Measurements from ENCODE around the gene ADAMTSL3. TPM values are rescaled to one million over a fixed set of nuclear protein-coding genes. Genes with fewer than 3 reads are reported as not detected.

The ADAMTSL3 gene
- polyA plus RNA-seq, 10 donors = 33.3 to 73.3 (median 52.2) TPM

DNA sequence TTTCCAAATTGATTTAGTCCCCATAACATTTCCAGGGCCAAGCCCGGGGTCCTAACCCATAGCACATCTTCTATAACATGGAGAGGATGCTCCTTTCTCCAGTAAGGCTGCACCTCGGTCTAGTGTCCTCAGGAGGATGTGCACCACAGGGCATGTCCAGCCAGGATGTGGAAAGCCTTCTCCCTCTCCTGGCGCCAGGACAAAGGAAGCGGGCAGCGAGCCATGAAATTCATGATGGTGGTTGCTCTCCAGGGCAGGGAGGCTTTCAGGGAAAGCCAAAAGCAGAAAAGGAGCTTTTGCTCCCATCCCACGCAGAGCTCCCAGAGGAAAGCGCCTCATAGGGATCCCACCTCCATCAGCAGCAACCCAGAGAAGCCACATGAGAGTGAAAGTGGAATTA is 220.0 kb downstream of the ADAMTSL3 start:
- no peak for DNase-seq

DNA sequence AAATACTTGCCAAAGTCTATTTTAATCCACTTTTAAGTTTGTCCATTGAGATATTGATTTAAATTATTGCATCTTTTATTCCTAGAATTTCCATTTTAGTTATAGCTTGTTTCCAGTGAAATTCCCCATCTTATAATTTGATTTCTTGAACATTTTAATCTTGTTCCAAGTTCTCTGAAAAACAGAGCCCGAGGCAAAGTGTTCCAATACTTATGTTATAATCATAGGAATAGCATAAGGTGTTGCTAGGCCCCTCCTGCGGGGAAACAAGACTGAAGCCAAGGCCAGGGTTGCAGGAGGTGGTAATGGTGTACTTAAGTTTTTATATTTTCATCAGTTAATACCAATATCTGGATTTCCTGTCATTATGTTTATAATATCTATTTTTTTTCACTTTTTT is 226.6 kb downstream of the ADAMTSL3 start:
- DNase-seq = peak in 1 of 3 donors; percentile 28

- no peak for DNase-seq
These were observed 227.2 kb downstream of the ADAMTSL3 start for GRCh38 chr15:83881156-83881555.

DNA sequence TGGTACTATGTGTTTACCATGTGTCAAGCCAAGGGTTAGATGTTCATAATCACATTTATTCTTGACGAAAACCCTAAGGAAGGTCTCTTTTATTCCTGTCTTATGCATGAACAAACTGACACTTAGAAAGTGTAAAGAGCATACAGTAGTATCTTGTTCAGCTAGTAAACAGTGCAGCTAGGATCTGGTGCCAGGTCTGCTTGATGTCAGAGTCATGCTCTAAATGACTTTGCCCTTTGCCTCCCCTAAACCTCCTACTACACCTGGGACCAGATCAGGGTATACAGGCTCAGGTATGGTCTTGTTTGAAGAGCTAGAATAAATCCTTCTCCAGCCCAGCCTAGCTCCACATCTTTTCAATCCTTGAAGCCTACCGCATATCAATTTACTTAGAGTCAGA is 232.4 kb downstream of the ADAMTSL3 start:
- DNase-seq = no peak

GRCh38 chr15:83887404-83887803 is 233.5 kb downstream of the ADAMTSL3 start:
- DNase-seq = no peak

GRCh38 chr15:83887961-83888360 is 234.0 kb downstream of the ADAMTSL3 start:
- DNase-seq = no peak

DNA sequence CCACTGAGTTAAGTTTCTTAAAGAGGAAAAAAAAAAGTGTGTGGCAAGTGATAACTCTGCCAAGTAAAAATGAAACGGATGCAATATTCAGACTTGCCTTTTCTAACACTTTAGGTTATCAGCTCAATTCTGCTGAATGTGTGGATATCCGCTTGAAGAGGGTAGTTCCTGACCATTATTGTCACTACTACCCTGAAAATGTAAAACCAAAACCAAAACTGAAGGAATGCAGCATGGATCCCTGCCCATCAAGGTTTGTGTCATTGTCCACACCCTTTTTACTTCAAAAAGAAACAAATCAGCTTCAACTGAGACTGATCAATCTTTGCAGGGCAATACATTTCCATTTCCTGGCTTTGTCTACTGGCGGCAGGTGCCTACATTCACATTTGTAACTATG is 236.1 kb downstream of the ADAMTSL3 start:
- no peak for DNase-seq

DNA sequence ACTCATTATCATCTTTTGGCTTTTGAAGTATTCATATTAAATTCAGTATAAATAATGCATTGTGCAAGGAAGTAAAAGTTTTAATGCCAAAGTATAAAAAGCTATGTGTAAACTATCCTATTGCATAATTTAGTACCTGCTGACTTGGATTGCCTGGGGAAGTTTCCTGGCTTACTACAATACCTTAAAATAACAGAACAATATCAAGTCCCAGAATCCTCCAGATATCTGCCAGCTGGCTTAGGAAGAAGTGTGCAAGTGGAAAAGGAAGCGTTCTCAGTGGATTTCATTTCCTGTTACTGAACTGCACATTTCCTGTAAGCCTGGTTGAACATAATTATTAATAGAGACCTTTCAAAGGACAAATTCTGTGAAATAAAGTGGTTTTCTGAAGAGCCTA is 236.7 kb downstream of the ADAMTSL3 start:
- DNase-seq = peak; percentile 65 to 90 (median 81)

GRCh38 chr15:83892498-83892897 is 238.6 kb downstream of the ADAMTSL3 start:
- DNase-seq = no peak

- no peak for DNase-seq
These were observed 239.4 kb downstream of the ADAMTSL3 start for GRCh38 chr15:83893308-83893707.

- no peak for DNase-seq
These were observed 243.1 kb downstream of the ADAMTSL3 start for GRCh38 chr15:83897037-83897436.

DNA sequence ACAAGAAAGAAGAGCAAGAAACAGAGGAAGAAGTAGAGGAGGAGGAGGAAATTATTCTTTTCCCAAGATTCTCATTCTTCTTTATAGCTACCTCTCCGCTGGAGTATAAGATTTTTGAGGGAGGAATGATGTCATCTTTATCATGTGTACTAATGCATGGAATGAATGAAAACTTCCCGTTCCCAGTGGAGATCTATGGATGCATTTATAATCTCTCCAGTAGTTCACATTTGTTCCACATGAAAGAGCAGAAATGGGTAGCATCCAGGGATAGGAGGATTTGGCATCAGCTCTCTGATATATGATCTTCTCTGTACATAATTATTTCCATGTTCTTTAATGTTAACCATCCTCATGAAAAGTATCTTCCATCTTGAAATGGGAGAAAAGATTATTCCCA is 244.4 kb downstream of the ADAMTSL3 start:
- peak in 2 of 3 donors; percentile 68 to 69 for DNase-seq

DNA sequence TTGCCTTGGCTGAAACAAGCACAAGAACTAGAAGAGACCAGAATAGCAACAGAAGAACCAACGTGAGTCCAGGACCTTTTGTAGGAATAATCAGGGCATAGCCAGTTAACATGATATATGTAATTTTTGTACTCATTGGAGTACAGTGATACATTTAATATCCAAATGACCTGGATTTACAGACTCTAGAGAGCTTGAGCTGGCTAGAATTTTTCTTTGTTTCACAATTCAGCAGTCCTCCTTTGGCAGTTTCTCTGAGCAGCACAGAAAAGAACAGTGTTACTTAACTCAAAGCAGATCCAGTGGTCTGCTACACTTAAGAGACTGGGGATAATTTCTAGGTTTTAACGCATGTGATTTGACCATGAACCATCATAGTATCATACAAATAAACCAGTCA is 245.7 kb downstream of the ADAMTSL3 start:
- peak; percentile 70 to 90 (median 80) for DNase-seq

- DNase-seq = peak; percentile 86 to 94 (median 90)
These were observed 250.5 kb downstream of the ADAMTSL3 start for GRCh38 chr15:83904107-83905040.

GRCh38 chr15:83905556-83906273 is 251.8 kb downstream of the ADAMTSL3 start:
- peak in 2 of 3 donors; percentile 52 to 79 for DNase-seq

- DNase-seq = peak in 1 of 3 donors; percentile 40
These were observed 257.4 kb downstream of the ADAMTSL3 start for GRCh38 chr15:83911345-83911744.

DNA sequence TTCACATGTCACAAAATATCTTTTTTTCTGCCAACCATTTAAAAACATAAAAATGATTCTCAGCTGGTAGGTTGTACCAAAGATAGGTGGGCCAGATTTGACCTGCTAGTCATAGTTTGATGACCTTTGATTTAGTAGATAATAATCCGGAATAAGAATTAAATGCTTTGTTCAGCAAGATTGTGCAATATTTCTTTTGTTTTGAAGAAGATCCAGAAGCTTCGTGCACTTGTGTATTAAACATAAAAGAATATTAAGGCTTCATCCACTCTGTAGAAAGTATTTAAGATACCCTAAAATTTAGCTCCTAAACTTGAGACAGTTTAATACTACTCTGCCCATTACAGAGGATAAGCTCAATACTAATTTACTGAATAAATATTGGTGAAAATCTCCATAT is 258.4 kb downstream of the ADAMTSL3 start:
- no peak for DNase-seq

DNA sequence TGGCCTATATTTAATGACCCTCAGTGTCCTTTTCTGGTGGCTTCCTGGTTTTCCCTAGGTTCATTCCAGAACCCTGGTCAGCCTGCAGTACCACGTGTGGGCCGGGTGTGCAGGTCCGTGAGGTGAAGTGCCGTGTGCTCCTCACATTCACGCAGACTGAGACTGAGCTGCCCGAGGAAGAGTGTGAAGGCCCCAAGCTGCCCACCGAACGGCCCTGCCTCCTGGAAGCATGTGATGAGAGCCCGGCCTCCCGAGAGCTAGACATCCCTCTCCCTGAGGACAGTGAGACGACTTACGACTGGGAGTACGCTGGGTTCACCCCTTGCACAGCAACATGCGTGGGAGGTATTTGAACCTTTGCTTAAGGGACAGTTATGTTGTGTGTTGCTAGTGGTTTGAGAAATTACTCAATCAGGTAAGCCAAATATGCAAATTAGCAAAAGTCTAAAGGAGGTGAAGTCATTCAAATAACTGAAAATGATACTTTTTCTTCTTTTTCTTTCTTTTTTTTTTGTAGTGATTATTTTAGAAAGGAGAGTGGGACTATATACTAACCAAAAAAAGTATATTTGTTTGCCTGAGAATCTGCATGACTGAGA is 259.2 kb downstream of the ADAMTSL3 start:
- DNase-seq = no peak

DNA sequence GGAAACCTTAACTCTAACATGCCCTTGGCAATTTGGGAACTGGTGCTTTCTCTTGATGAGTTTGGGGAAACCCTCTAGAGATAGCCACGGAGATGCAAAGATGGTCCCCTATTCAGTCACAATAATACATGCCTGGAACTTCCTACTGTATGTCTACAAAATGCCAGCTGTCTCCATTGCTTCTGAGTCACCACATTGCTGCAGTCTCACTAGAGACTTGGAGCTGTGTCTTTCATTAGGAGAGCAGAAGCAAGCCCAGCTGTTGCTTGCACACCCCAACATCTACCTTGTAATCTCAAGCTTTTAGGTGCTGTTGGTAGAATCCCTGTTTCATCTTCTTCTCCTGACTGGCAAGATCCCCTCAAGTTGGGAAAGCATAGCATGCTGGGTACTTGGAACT is 261.0 kb downstream of the ADAMTSL3 start:
- DNase-seq = no peak

- DNase-seq = no peak
These were observed 263.5 kb downstream of the ADAMTSL3 start for GRCh38 chr15:83917432-83917831.

- DNase-seq = no peak
These were observed 264.1 kb downstream of the ADAMTSL3 start for GRCh38 chr15:83918011-83918410.

DNA sequence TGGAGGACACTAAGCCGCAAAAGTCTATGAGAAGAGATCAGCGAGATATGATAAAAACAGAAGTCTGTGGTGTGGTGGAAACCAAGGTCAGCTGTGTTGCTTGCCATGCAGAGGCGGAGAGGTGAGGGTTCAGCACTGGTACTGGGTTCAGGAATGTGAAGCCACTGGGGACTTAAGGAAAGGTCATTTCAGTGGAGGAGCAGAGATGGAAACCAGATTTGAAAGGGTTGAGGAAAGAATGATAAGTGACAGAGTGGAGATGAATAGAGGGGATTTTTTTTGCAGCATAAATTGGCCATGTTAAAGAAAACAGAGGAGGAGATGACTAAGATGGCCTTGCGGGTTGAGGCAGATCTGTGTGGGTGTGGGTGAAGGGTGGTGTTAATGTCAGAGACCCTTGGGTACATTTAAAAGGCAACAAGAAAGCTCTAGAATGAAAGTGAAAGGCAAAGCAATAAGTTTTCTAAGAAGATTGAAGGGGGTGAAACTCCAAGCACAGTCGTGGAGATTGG is 265.5 kb downstream of the ADAMTSL3 start:
- no peak for DNase-seq
